PC-9 (cell line): Measurements from ENCODE around the gene FMC1.

Source experiments
- EZH2 ChIP-seq: fragments of 200-600 bp; sonication (generic); IDR thresholded peaks from 2 replicates; pipeline ENCODE4 v1.8.0; 2017; ENCODE audit warnings: antibody characterized with exemption, low read depth
- TF ChIP-seq, protein P1 (sequence below): fragments of 200-600 bp; sonication (generic); conservative IDR thresholded peaks from 2 replicates; pipeline ENCODE4 v1.6.1; 2017; ENCODE audit warnings: mixed run types, antibody characterized with exemption, mild to moderate bottlenecking, moderate library complexity

DNA sequence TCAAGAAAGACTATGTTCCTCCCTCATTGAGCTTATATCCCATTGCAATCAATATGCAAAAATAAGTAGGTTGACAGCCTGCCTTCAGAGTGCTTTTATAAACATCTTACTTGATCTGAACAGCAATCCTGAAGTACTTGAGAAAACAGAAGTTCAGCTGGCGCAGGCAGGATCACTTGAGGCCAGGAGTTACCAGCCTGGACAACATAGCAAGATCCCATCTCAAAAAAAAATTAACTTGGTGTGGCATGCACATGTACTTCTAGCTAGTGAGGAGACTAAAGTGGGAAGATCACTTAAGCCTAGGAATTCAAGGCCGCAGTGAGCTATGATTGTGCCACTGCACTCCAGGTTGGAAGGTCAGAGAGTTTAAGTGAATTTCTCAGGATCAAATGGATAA is 48.6 kb downstream of the FMC1 start:
- TF ChIP-seq, protein P1, sequence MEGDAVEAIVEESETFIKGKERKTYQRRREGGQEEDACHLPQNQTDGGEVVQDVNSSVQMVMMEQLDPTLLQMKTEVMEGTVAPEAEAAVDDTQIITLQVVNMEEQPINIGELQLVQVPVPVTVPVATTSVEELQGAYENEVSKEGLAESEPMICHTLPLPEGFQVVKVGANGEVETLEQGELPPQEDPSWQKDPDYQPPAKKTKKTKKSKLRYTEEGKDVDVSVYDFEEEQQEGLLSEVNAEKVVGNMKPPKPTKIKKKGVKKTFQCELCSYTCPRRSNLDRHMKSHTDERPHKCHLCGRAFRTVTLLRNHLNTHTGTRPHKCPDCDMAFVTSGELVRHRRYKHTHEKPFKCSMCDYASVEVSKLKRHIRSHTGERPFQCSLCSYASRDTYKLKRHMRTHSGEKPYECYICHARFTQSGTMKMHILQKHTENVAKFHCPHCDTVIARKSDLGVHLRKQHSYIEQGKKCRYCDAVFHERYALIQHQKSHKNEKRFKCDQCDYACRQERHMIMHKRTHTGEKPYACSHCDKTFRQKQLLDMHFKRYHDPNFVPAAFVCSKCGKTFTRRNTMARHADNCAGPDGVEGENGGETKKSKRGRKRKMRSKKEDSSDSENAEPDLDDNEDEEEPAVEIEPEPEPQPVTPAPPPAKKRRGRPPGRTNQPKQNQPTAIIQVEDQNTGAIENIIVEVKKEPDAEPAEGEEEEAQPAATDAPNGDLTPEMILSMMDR: no peak
- no peak for TF ChIP-seq EZH2
